ENCODE results near the gene ATR. TPM values are rescaled to one million over a fixed set of nuclear protein-coding genes. Genes with fewer than 3 reads are reported as not detected.
"Not testable (repeated sequence)": the region's sequence is repeated elsewhere in the genome, so short reads cannot be mapped to it uniquely, and the experiment has no call there.

ATR gene
- total RNA-seq, 1 experiment from 2014 or later, result 15.4 TPM

GRCh38 chr3:142447852-142448823 is 130.4 kb downstream of the ATR start, which contains the start of gene XRN1:
Gene XRN1, minus strand, starts transcription at chr3:142448037. Its CDS starts 93 bp downstream, at chr3:142447944.
- DNase-seq (ENCODE audit: low spot score), result peak; percentile 96

- DNase-seq (ENCODE audit: low spot score), result peak; percentile 56
Measured at GRCh38 chr3:142447301-142447851, 131.2 kb downstream of the ATR start.

- peak; percentile 12 for DNase-seq (ENCODE audit: low spot score)
Measured at GRCh38 chr3:142445816-142446254, 132.7 kb downstream of the ATR start.

GRCh38 chr3:142444343-142444742 is 134.2 kb downstream of the ATR start:
- no peak for DNase-seq (ENCODE audit: low spot score)

- DNase-seq (ENCODE audit: low spot score), result not testable (repeated sequence)
Measured at GRCh38 chr3:142443060-142443459, 135.5 kb downstream of the ATR start.

- not testable (repeated sequence) for DNase-seq (ENCODE audit: low spot score)
Measured at GRCh38 chr3:142439499-142440220, 138.9 kb downstream of the ATR start.

DNA sequence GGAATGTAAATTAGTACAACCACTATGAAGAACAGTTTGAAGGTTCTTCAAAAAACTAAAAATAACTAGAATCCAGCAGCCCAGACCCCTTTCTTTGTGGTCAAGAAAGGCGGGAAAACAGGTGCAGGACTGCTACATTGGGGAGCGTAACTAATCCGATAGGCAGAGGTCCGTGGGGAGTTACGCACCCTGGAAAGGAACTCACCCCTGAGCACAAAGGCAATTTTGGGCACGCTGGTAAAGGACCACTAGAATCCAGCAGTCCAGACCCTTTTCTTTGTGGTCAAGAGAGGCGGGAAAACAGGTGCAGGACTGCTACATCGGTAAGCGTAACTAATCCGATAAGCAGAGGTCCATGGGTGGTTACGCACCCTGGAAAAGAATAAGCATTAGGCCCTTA is 140.4 kb downstream of the ATR start:
- not testable (repeated sequence) for DNase-seq (ENCODE audit: low spot score)

GRCh38 chr3:142436951-142437585 is 141.5 kb downstream of the ATR start:
- no peak for DNase-seq (ENCODE audit: low spot score)

DNA sequence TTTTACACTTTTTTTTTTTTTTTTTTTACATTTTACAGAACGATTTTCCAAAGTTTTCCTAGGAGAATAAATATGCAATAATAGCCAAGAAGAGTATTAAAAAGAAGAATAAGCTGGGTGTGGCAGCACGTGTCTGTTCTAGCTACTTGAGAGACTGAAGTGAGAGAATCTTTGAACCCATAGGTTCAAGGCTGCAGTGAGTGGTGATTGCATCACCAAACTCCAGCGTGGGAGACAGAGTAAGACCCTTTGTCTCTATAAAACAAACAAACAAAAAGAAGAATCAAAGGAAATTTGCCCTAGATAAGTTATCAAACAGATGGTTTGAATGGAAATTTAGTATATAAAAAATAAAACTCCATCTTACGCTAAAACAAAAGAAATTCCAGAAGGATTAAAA is 144.0 kb downstream of the ATR start:
- no peak for DNase-seq (ENCODE audit: low spot score)

- no peak for DNase-seq (ENCODE audit: low spot score)
Measured at GRCh38 chr3:142433110-142433509, 145.4 kb downstream of the ATR start.

DNA sequence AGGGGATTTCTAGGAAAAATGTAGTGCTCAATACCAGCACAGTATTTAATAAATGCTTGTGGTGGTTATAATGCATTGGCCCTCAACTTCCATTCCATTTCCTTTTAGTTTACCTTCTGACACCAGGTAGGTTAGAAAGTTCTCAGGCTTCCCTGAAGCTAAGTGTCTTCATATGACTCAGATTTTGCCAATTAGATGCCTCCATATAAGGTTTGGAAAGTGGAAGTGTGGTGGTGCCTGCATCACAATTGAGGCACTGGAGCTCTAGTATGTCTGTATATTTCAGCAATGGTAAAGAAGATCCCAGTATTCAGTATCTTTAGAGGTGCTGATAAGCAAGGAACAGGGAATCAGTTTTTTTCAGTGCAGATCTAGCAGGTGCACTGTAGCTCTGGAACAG is 149.0 kb downstream of the ATR start:
- DNase-seq (ENCODE audit: low spot score), result no peak

GRCh38 chr3:142424754-142425153 is 153.8 kb downstream of the ATR start:
- no peak for DNase-seq (ENCODE audit: low spot score)

DNA sequence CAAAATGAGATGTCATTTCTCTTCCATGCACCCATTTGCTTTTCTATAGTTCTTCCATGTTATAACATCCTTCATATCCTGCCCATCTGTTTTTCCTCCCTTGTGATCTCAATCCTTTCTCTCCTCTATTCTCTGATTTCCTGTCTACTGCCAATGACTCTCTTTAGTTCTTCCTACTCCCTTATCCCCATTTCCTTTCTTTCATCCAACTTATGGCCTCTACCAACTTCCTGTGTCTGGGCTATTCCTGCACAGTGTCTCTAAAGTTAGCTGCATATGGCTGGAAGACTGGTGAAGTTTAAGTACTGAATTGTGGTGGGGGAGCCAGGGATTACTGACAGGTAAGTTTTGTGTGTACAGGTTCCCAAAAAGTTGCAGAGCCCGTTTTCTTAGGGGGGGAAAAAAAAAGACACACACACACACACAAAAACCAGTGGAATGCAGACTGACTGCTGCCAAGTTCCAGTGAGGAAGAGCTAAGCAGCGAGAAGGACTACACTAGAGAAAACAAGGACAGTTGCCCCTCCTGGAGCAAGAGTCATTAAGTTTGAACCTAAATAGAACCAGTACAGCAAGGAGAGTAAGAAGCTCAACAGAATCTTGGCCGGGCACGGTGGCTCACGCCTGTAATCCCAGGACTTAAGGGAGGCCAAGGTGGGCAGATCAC is 159.5 kb downstream of the ATR start:
- no peak for DNase-seq (ENCODE audit: low spot score)

DNA sequence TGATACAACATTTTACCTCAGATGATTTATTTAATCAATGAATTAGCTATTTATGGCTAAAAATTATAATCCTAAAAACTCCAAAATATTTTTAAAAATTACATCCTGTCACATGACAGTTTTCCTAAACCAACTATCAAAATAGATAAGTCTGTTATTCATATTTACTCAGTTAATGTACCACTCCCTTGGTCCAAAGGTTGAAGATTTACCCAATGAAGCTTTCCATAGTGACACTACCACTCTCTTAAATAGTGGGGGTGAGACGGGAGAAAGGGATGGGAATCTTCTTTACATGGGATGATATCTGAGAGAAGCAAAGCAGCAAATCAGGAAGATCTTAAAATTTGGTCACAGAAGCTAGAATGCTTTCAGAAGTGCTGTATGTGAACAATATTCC is 161.2 kb downstream of the ATR start:
- DNase-seq (ENCODE audit: low spot score), result no peak

DNA sequence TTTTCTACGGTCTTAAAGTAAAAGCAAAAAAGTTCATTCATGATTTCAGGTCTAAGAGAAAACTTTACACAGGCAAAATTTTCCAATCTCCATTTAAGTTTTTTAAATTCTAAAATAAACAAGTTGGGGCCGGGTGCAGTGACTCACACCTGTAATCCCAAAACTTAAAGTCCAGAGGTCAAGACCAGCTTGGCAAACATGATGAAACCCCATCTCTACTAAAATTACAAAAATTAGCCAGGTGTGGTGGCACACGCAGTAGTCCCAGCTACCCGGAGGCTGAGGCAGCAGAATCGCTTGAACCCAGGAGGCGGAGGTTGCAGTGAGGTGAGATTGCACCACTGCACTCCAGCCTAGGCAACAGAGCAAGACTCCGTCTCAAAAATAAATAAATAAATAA is 178.0 kb downstream of the ATR start:
- not testable (repeated sequence) for DNase-seq (ENCODE audit: low spot score)

Small RNA genes within 50 kb of the gene (small RNA-seq; reads per million reads assigned to genes)
- gene RNA5SP143 (0.93 reads per million, percentile 30 among the genes with 10 or more reads in this experiment), gene RNU1-100P (not detected), gene RNU6-1294P (not detected)

Other genes with a start within 250 kb of the ATR start
- gene XRN1, start 130.7 kb downstream of the ATR start, total RNA-seq (2014; rRNA removed; shearing (Covaris generic)), result 8.1 and 18.5 TPM in 2 replicates
- gene PLS1, start 17.7 kb upstream of the ATR start, total RNA-seq (2014; rRNA removed; shearing (Covaris generic)), result 38.5 and 40.3 TPM in 2 replicates
- gene TRPC1, start 145.3 kb upstream of the ATR start, total RNA-seq (2014; rRNA removed; shearing (Covaris generic)), result 0.10 and 0.21 TPM in 2 replicates

All from HT-29 (cell line).